GM13977 (cell line): ENCODE data around the gene HADHA.

Experiments
- DNase-seq: peaks from one replicate; pipeline ENCODE4 v3.0.0; 2012; ENCODE audit warnings: low spot score
- CTCF ChIP-seq: IDR thresholded peaks from 2 replicates; pipeline ENCODE4 v1.5.1; 2012; ENCODE audit warnings: mild to moderate bottlenecking, control low read depth; ENCODE audit not compliant: insufficient read depth; ENCODE audit errors: extremely low read depth, missing control alignments
- in situ Hi-C: fragments of 300-500 bp; cut with MboI; formaldehyde crosslinking; loops from one replicate; pipeline ENCODE4 v1.12.0; 2022; ENCODE audit warnings: low sequenced_read_pairs, low pct_unique_long_range_greater_than_20kb, mixed read lengths, inconsistent platforms; ENCODE audit not compliant: unreplicated experiment

Gene HADHA

DNA sequence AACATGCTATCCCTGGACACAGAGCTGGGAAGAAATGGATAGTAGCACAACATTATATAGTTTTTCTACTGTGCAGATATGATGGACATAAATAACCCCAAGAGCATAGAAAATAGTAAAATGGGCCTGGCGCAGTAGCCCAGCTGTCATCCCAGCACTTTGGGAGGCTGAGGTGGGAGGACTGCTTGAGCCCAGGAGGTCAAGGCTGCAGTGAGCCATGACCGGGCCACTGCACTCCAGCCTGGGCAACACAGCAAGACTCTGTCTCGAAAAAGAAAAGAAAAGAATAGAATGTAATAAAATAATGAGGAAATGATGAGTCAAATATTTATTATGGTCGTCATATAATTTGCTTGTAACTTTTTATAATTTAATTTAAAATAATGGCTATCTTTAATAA, 79.0 kb downstream of the HADHA start:
- in situ Hi-C loops = no loop called here
- TF ChIP-seq CTCF = no peak
- DNase-seq = no peak

- in situ Hi-C loops = no loop called here
- TF ChIP-seq CTCF = no peak
- no peak for DNase-seq
Measured at GRCh38 chr2:26164641-26165211, 79.7 kb downstream of the HADHA start.

DNA sequence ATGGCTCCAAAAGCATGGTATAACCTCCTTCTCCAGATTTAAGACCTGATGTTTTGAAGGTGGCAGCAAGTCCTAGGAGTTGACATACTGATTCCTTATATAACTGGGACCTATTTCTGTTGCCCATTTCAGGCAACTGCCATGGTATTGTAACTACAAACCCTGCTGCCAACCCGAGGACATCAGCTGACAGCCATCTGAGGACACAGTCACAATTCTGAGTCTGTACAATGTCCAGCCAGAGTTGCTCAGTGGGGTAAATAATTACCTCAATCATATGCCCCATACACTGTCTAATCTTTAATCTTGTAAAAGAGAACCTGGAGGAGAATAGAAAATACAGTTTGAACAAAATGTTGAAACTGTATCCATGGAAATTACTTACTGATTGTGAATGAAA, 80.2 kb downstream of the HADHA start:
- no peak for TF ChIP-seq CTCF
- in situ Hi-C loops = no loop called here
- no peak for DNase-seq

DNA sequence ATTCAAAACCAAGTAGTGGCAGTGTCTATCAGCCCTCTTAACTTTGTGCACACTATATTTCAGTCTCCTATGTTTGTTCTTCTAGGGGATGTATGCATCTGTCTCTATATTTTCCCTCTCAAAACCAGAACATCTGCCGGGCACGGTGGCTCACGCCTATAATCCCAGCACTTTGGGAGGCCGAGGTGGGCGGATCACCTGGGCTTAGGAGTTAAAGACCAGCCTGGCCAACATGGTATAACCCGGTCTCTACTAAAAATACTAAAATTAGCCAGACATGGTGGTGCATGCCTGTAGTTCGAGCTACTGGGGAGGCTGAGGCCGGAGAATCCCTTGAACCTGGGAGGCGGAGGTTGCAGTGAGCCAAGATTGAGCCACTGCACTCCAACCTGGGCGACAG, 81.5 kb downstream of the HADHA start:
- DNase-seq = no peak
- no peak for TF ChIP-seq CTCF
- in situ Hi-C loops = no loop called here

DNA sequence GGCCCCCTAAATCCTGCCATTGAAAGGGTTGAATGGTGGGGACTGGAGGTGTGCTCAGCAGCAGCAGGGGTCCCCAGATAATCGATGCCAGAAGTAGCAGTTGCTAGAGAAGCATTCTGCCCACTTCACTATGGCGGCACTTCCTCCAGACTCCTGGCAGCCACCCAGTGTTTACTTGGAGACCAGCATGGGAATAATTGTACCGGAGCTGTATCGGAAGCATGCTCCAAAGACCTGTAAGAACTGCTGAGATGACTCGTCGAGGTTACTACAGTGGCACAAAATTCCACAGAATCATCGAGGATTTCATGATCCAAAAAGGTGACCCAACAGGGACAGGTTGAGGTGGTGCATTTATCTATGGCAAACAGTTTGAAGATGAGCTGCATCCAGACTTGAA, 82.5 kb downstream of the HADHA start:
- in situ Hi-C loops = no loop called here
- no peak for DNase-seq
- TF ChIP-seq CTCF = no peak

DNA sequence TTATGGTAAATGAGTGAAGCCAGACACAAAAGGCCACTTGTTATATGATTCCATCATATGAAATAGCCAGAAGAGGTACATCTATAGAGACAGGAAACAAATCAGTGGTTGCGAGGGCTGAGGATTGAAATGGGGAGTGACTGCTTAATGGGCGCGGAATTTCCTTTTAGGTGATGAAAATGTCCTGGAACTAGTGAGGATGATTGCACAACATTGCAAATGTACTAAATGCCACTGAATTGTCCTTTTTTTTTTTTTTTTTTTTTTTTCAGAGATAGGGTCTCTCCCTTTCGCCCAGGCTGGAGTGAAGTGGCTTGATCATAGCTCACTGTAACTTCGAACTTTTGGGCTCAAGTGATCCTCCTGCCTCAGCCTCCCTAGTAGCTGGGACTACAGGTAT, 86.9 kb downstream of the HADHA start:
- TF ChIP-seq CTCF = no peak
- no peak for DNase-seq
- in situ Hi-C loops = no loop called here

DNA sequence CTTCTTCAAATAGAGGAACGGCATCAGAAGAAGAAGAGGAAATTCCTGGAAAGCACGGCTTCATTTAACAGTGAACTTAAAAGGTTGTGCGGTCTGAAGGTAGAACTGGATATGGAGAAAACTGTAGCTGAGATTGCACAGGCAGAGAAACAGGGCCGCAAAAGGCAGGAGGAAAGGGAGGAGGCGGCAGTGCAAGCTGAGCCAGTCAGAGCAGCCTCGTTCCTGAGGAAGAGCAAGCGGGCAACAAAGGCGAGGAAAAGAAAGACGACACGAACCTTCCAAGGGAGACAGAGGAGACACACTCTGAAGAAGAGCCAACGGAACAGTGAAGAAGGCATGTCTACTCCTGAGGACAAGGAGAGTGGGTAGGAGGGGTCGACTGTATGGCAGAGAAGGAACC, 94.2 kb downstream of the HADHA start:
- no peak for DNase-seq
- TF ChIP-seq CTCF = no peak
- in situ Hi-C loops = no loop called here
